HepG2 (cell line): ENCODE measurements around the gene YIPF3. TPM values are rescaled to one million over a fixed set of nuclear protein-coding genes. Genes with fewer than 3 reads are reported as not detected.

Source experiments
- AKAP8 ChIP-seq: sonication (generic); formaldehyde crosslinking; IDR thresholded peaks from 2 replicates; pipeline ENCODE4 v1.5.1; 2020; ENCODE audit warnings: mild to moderate bottlenecking, missing genetic modification reagents
- EEA1 ChIP-seq: sonication (generic); formaldehyde crosslinking; IDR thresholded peaks from 2 replicates; pipeline ENCODE4 v1.5.1; 2020; ENCODE audit warnings: mild to moderate bottlenecking, missing genetic modification reagents, borderline replicate concordance
- FOXC1 ChIP-seq: sonication (generic); formaldehyde crosslinking; IDR thresholded peaks from 2 replicates; pipeline ENCODE4 v1.8.0; 2022; ENCODE audit warnings: mild to moderate bottlenecking, missing genetic modification reagents, borderline replicate concordance
- GATAD1 ChIP-seq: IDR thresholded peaks from 2 replicates; pipeline ENCODE4 v1.6.1; 2016; ENCODE audit warnings: missing genetic modification reagents, missing compliant biosample characterization
- MAF1 ChIP-seq: sonication (generic); formaldehyde crosslinking; IDR thresholded peaks from 2 replicates; pipeline ENCODE4 v1.5.0; 2020; ENCODE audit warnings: missing genetic modification reagents, borderline replicate concordance
- MIXL1 ChIP-seq: IDR thresholded peaks from 2 replicates; pipeline ENCODE4 v1.6.1; 2016
- SRSF4 ChIP-seq: fragments of 200-400 bp; formaldehyde crosslinking; IDR thresholded peaks from one replicate; pipeline ENCODE4 v1.6.1; 2018; ENCODE audit warnings: mild to moderate bottlenecking, low read depth, low read length, moderate library complexity; ENCODE audit not compliant: poor library complexity, severe bottlenecking
- ZNF407 ChIP-seq: sonication (generic); formaldehyde crosslinking; IDR thresholded peaks from one replicate; pipeline ENCODE4 v1.5.1; 2020; ENCODE audit warnings: mild to moderate bottlenecking, missing genetic modification reagents; ENCODE audit errors: not compliant biosample characterization
- ZNF713 ChIP-seq: sonication (generic); formaldehyde crosslinking; IDR thresholded peaks from 2 replicates; pipeline ENCODE4 v1.4.0; 2020; ENCODE audit warnings: mild to moderate bottlenecking, missing genetic modification reagents
- ZNF776 ChIP-seq: sonication (generic); formaldehyde crosslinking; IDR thresholded peaks from 2 replicates; pipeline ENCODE4 v1.4.0; 2020; ENCODE audit warnings: mild to moderate bottlenecking, missing genetic modification reagents
- ZNF777 ChIP-seq: sonication (generic); formaldehyde crosslinking; IDR thresholded peaks from 2 replicates; pipeline ENCODE4 v1.4.0; 2020; ENCODE audit warnings: missing genetic modification reagents
- ZSCAN22 ChIP-seq: sonication (generic); formaldehyde crosslinking; IDR thresholded peaks from 2 replicates; pipeline ENCODE4 v1.4.0; 2020; ENCODE audit warnings: mild to moderate bottlenecking, missing genetic modification reagents
- ZZZ3 ChIP-seq: sonication (generic); formaldehyde crosslinking; IDR thresholded peaks from 2 replicates; pipeline ENCODE4 v1.4.0; 2020; ENCODE audit warnings: missing genetic modification reagents, mild to moderate bottlenecking, borderline replicate concordance
- polyA plus RNA-seq, 8 experiments: library from polyadenylated mRNA; depleted of rRNA in 3 of 8; stranded (reverse) in 7 of 8; unstranded in 1 of 8; fragments of >200 nt; fragmentation: Illumina TruSeq in 4 of 8; extraction: Trizol in 4 of 8; gene quantifications; 2 replicates each; pipeline versions ENCODE4 v1.2.1 to v1.2.3, GENCODE V29; 2011 to 2016; ENCODE audit warnings: low read depth in 4 of 8, missing spikeins in 1 of 8, mixed read lengths in 1 of 8; ENCODE audit not compliant: insufficient read depth in 1 of 8
- total RNA-seq, 5 experiments: library from RNA; depleted of rRNA; stranded (reverse); fragments of >200 nt; fragmentation: Illumina TruSeq; extraction: Trizol; gene quantifications; 2 replicates each; pipeline ENCODE4 v1.2.3, GENCODE V29; 2016; ENCODE audit warnings: low read depth in 1 of 5
- TF ChIP-seq, protein P1 (sequence below): IDR thresholded peaks from 2 replicates; pipeline ENCODE4 v1.6.1; 2016; ENCODE audit warnings: low read depth
- TF ChIP-seq, protein P2 (sequence below): sonication (generic); formaldehyde crosslinking; conservative IDR thresholded peaks from 2 replicates; pipeline ENCODE4 v1.4.0; 2020; ENCODE audit warnings: missing genetic modification reagents

The YIPF3 gene
- total and polyA plus RNA-seq, 2 of the 13 experiments (the other 11 are each of a cell fraction or from before 2014, with no cell fraction given) = 107 to 206 TPM

DNA sequence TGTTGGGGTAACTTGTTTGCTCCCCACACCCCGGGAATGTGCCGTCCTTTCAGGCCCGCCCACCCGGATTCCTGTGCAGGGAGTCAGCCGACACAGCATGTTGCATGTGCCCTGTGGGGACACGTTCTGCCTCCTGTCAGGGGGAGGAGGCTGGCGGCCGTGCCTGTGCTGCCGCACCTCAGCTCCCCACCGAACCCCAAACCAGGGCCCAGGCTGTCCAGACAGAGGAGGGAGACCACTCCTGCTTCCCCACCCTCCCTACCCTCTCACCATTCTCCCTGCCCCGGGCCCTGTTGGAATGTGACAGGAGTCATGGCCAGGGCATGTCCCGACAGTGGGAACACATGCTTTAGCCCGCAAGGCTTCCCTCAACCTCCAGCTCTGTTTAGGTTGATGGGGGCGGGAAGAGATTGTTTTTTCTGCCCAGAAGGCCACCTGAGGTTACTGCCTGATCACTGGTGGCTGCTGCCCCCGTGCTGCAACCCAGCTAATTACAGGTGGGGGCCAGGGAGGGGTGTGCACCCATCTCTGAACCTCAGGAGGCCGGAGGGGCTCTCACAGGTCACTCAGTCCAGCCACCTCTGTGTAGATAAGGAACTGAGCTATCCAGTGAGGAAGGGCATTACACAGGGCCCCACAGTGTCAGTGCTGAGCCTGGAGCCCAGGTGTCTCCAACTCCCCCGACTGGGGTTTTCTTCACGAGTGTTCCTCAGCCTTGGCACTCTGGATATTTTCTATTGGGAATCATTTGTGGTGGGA is 20.2 kb downstream of the YIPF3 start (continued):
- no peak for TF ChIP-seq ZZZ3 (CRISPR knock-in tag)
- TF ChIP-seq ZSCAN22 (CRISPR knock-in tag) = no peak
- no peak for TF ChIP-seq SRSF4
- TF ChIP-seq ZNF777 (CRISPR knock-in tag) = no peak; the same call in 1 of the 2 replicates
- TF ChIP-seq, protein P1, sequence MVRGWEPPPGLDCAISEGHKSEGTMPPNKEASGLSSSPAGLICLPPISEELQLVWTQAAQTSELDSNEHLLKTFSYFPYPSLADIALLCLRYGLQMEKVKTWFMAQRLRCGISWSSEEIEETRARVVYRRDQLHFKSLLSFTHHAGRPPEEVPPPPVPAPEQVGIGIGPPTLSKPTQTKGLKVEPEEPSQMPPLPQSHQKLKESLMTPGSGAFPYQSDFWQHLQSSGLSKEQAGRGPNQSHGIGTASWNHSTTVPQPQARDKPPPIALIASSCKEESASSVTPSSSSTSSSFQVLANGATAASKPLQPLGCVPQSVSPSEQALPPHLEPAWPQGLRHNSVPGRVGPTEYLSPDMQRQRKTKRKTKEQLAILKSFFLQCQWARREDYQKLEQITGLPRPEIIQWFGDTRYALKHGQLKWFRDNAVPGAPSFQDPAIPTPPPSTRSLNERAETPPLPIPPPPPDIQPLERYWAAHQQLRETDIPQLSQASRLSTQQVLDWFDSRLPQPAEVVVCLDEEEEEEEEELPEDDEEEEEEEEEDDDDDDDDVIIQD (CRISPR knock-in tag) = 0 out of 2 replicates have a peak, but pooled peaks have one; percentile 32
- peak; percentile 63; the same call in 1 of the 2 replicates for TF ChIP-seq FOXC1
- 0 out of 2 replicates have a peak, but pooled peaks have one; percentile 35 for TF ChIP-seq GATAD1 (CRISPR knock-in tag)
- no peak for TF ChIP-seq MAF1
- TF ChIP-seq MIXL1 = peak; percentile 99
- TF ChIP-seq, protein P2, sequence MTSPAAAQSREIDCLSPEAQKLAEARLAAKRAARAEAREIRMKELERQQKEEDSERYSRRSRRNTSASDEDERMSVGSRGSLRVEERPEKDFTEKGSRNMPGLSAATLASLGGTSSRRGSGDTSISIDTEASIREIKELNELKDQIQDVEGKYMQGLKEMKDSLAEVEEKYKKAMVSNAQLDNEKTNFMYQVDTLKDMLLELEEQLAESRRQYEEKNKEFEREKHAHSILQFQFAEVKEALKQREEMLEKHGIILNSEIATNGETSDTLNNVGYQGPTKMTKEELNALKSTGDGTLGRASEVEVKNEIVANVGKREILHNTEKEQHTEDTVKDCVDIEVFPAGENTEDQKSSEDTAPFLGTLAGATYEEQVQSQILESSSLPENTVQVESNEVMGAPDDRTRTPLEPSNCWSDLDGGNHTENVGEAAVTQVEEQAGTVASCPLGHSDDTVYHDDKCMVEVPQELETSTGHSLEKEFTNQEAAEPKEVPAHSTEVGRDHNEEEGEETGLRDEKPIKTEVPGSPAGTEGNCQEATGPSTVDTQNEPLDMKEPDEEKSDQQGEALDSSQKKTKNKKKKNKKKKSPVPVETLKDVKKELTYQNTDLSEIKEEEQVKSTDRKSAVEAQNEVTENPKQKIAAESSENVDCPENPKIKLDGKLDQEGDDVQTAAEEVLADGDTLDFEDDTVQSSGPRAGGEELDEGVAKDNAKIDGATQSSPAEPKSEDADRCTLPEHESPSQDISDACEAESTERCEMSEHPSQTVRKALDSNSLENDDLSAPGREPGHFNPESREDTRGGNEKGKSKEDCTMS (CRISPR knock-in tag) = no peak
- TF ChIP-seq AKAP8 (CRISPR knock-in tag) = no peak
- no peak for TF ChIP-seq ZNF776 (CRISPR knock-in tag)
- TF ChIP-seq EEA1 (CRISPR knock-in tag) = no peak
- no peak for TF ChIP-seq ZNF713 (CRISPR knock-in tag)
- TF ChIP-seq ZNF407 (CRISPR knock-in tag) = no peak
